ENCODE data around the gene RGL1. TPM values are rescaled to one million over a fixed set of nuclear protein-coding genes. Genes with fewer than 3 reads are reported as not detected.

The RGL1 gene
- total RNA-seq, 1 donor from 2014 or later: 5.9 TPM

DNA sequence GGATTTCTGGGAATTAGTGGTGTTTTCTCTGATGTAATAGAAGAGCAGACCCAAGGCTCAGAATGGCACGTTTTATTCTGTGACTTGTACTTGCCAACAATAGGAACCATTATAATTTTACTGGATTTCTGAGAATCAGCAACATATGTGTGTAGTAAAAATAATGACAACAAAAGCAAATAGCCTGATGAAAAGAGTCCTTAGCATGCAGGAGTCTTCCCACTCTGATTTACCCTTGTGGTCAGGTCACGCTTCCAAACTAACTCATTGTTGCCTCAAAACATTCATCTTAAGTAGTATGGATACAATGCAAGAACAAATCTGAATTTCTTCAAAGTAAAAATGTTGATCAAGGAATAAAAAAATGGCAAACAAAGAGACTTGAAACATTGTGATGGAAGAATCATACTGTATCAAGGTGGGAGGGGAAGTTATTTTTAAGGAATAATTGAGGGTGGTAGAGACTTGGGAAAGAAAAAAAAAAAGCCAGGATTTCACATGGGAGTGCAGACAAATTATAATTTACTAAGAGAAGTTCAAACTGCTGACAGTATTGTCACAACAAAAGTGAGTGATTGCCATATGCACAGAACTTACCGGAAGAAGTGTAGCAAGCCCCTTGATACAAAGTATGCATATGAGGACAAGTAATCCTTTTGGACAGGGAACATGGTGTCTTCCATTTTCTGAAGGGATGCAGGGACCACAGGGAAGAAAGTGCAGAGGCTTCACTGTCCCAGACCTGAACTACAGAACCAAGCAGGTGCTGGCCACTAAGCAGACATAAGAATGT, 31.2 kb upstream of the RGL1 start:
- H3K27me3 Mint-ChIP-seq: no peaks in the 10 kb centered on the region
- TF ChIP-seq, protein P1, sequence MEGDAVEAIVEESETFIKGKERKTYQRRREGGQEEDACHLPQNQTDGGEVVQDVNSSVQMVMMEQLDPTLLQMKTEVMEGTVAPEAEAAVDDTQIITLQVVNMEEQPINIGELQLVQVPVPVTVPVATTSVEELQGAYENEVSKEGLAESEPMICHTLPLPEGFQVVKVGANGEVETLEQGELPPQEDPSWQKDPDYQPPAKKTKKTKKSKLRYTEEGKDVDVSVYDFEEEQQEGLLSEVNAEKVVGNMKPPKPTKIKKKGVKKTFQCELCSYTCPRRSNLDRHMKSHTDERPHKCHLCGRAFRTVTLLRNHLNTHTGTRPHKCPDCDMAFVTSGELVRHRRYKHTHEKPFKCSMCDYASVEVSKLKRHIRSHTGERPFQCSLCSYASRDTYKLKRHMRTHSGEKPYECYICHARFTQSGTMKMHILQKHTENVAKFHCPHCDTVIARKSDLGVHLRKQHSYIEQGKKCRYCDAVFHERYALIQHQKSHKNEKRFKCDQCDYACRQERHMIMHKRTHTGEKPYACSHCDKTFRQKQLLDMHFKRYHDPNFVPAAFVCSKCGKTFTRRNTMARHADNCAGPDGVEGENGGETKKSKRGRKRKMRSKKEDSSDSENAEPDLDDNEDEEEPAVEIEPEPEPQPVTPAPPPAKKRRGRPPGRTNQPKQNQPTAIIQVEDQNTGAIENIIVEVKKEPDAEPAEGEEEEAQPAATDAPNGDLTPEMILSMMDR (IDR thresholded peaks at IDR 0.05; ENCODE audit: unreplicated experiment): no peak
- no peaks in the 10 kb centered on the region for H3K4me1 Mint-ChIP-seq (ENCODE audit: low read depth)
- peaks cover 19% of the 10 kb centered on the region for H3K36me3 Mint-ChIP-seq (ENCODE audit: insufficient read depth)
- H3K27ac Mint-ChIP-seq: no peak overlapping the region
- H3K4me3 Mint-ChIP-seq (ENCODE audit: low read depth): no peak overlapping the region
- peaks cover 33% of the 10 kb centered on the region for H3K9me3 Mint-ChIP-seq (ENCODE audit: low read depth)
- DNase-seq (ENCODE audit: low spot score, unreplicated experiment): no peak

- no peaks in the 10 kb centered on the region for H3K4me1 Mint-ChIP-seq (ENCODE audit: low read depth)
- TF ChIP-seq, protein P1 (IDR thresholded peaks at IDR 0.05; ENCODE audit: unreplicated experiment): no peak
- no peak overlapping the region for H3K27ac Mint-ChIP-seq
- H3K4me3 Mint-ChIP-seq (ENCODE audit: low read depth): no peak overlapping the region
- no peak for DNase-seq (ENCODE audit: low spot score, unreplicated experiment)
- peaks cover 19% of the 10 kb centered on the region for H3K36me3 Mint-ChIP-seq (ENCODE audit: insufficient read depth)
- no peaks in the 10 kb centered on the region for H3K27me3 Mint-ChIP-seq
- H3K9me3 Mint-ChIP-seq (ENCODE audit: low read depth): peaks cover 32% of the 10 kb centered on the region
These were observed 30.0 kb upstream of the RGL1 start for GRCh38 chr1:183774938-183775337.

DNA sequence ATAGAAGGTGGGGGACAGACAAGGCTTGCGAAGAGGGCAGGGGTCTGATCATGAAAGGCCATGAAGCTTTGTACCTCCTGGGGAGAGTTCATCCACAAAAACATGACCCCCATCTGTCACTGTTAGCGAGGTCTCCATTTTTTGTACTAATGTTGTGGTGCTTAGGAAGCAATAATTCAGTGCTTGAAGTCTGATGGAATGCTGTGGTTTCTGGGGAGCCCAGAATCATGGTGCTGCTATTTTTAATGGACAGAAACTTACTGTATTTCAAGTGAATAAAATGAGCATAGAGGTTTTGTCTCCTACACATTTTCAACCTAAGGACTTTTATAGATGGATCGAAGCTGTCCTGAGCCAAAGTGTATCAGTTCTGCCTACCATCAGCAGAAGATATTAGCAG, 28.2 kb upstream of the RGL1 start:
- DNase-seq (ENCODE audit: low spot score, unreplicated experiment): no peak
- Mint-ChIP-seq H3K9me3 (ENCODE audit: low read depth) (peaks cover 26% of the 10 kb centered on the region), H3K4me3 (ENCODE audit: low read depth) (no peak overlapping the region), H3K36me3 (ENCODE audit: insufficient read depth) (peaks cover 15% of the 10 kb centered on the region), H3K4me1 (ENCODE audit: low read depth) (peaks cover 2% of the 10 kb centered on the region), H3K27me3 (no peaks in the 10 kb centered on the region), H3K27ac (no peak overlapping the region)
- TF ChIP-seq, protein P1 (IDR thresholded peaks at IDR 0.05; ENCODE audit: unreplicated experiment): no peak

- DNase-seq (ENCODE audit: low spot score, unreplicated experiment): no peak
- Mint-ChIP-seq H3K36me3 (ENCODE audit: insufficient read depth) (peaks cover 15% of the 10 kb centered on the region), H3K9me3 (ENCODE audit: low read depth) (peaks cover 22% of the 10 kb centered on the region), H3K27me3 (no peaks in the 10 kb centered on the region), H3K4me3 (ENCODE audit: low read depth) (no peak overlapping the region), H3K27ac (no peak overlapping the region), H3K4me1 (ENCODE audit: low read depth) (peaks cover 2% of the 10 kb centered on the region)
- TF ChIP-seq, protein P1 (IDR thresholded peaks at IDR 0.05; ENCODE audit: unreplicated experiment): no peak
These were observed 27.6 kb upstream of the RGL1 start for GRCh38 chr1:183777328-183777727.

GRCh38 chr1:183778045-183778444, 26.9 kb upstream of the RGL1 start:
- DNase-seq (ENCODE audit: low spot score, unreplicated experiment): no peak
- Mint-ChIP-seq H3K27me3 (no peaks in the 10 kb centered on the region), H3K36me3 (ENCODE audit: insufficient read depth) (peaks cover 12% of the 10 kb centered on the region), H3K4me1 (ENCODE audit: low read depth) (peaks cover 2% of the 10 kb centered on the region), H3K9me3 (ENCODE audit: low read depth) (peaks cover 19% of the 10 kb centered on the region), H3K4me3 (ENCODE audit: low read depth) (no peak overlapping the region), H3K27ac (no peak overlapping the region)
- TF ChIP-seq, protein P1 (IDR thresholded peaks at IDR 0.05; ENCODE audit: unreplicated experiment): no peak
